ENCODE data around the gene CHGA. TPM values are rescaled to one million over a fixed set of nuclear protein-coding genes. Genes with fewer than 3 reads are reported as not detected.

Gene CHGA
- 0.08 TPM for total RNA-seq

- ATAC-seq, result peak; percentile 42
These were observed at the start of gene CHGA for GRCh38 chr14:92922883-92923743. CHGA (plus strand) TSS chr14:92923150; CDS start chr14:92923360, 210 bp downstream.

GRCh38 chr14:92874962-92875661 is 47.8 kb upstream of the CHGA start:
- ATAC-seq, result no peak

- peak; percentile 22 for ATAC-seq
These were observed 45.1 kb upstream of the CHGA start for GRCh38 chr14:92877757-92878431.

GRCh38 chr14:92880351-92880750 is 42.6 kb upstream of the CHGA start:
- no peak for ATAC-seq

- ATAC-seq, result peak; percentile 55
These were observed 42.1 kb upstream of the CHGA start for GRCh38 chr14:92880851-92881250.

GRCh38 chr14:92883066-92883465 is 39.9 kb upstream of the CHGA start:
- ATAC-seq, result no peak

GRCh38 chr14:92884410-92884809 is 38.5 kb upstream of the CHGA start:
- no peak for ATAC-seq

GRCh38 chr14:92885279-92886061 is 37.5 kb upstream of the CHGA start:
- ATAC-seq, result no peak

- no peak for ATAC-seq
These were observed 36.6 kb upstream of the CHGA start for GRCh38 chr14:92886337-92886736.

- no peak for ATAC-seq
These were observed 35.8 kb upstream of the CHGA start for GRCh38 chr14:92887157-92887556.

GRCh38 chr14:92888896-92889295 is 34.1 kb upstream of the CHGA start:
- ATAC-seq, result no peak

GRCh38 chr14:92890830-92891588 is 31.9 kb upstream of the CHGA start:
- ATAC-seq, result no peak

- peak; percentile 27 for ATAC-seq
These were observed 30.4 kb upstream of the CHGA start for GRCh38 chr14:92892589-92892988.

- no peak for ATAC-seq
These were observed 27.5 kb upstream of the CHGA start for GRCh38 chr14:92895352-92895878.

GRCh38 chr14:92897922-92898565 is 24.9 kb upstream of the CHGA start:
- peak; percentile 58 for ATAC-seq

- ATAC-seq, result peak; percentile 18
These were observed 24.3 kb upstream of the CHGA start for GRCh38 chr14:92898566-92899131.

GRCh38 chr14:92900660-92901059 is 22.3 kb upstream of the CHGA start:
- ATAC-seq, result no peak

- no peak for ATAC-seq
These were observed 20.8 kb upstream of the CHGA start for GRCh38 chr14:92902191-92902590.

- no peak for ATAC-seq
These were observed 20.2 kb upstream of the CHGA start for GRCh38 chr14:92902726-92903125.

- no peak for ATAC-seq
These were observed 19.6 kb upstream of the CHGA start for GRCh38 chr14:92903359-92903758.

- ATAC-seq, result no peak
These were observed 17.3 kb upstream of the CHGA start for GRCh38 chr14:92905667-92906066.
